ENCODE measurements around the gene MT1B.

- TF ChIP-seq, protein P1, sequence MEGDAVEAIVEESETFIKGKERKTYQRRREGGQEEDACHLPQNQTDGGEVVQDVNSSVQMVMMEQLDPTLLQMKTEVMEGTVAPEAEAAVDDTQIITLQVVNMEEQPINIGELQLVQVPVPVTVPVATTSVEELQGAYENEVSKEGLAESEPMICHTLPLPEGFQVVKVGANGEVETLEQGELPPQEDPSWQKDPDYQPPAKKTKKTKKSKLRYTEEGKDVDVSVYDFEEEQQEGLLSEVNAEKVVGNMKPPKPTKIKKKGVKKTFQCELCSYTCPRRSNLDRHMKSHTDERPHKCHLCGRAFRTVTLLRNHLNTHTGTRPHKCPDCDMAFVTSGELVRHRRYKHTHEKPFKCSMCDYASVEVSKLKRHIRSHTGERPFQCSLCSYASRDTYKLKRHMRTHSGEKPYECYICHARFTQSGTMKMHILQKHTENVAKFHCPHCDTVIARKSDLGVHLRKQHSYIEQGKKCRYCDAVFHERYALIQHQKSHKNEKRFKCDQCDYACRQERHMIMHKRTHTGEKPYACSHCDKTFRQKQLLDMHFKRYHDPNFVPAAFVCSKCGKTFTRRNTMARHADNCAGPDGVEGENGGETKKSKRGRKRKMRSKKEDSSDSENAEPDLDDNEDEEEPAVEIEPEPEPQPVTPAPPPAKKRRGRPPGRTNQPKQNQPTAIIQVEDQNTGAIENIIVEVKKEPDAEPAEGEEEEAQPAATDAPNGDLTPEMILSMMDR (IDR thresholded peaks at IDR 0.05) = no peak
- no peak for TF ChIP-seq EP300 (IDR thresholded peaks at IDR 0.05)
These were observed 20.5 kb upstream of the MT1B start for GRCh38 chr16:56631197-56631596.
